Mucosa of descending colon (tissue), 3 donors: Measurements from ENCODE around the gene TEAD1. TPM values are rescaled to one million over a fixed set of nuclear protein-coding genes. Genes with fewer than 3 reads are reported as not detected.
A peak's percentile ranks its signal among the peaks of the same experiment; 100 is the strongest.
"Not testable (repeated sequence)": the region's sequence is repeated elsewhere in the genome, so short reads cannot be mapped to it uniquely, and the experiment has no call there.

Experiments used
- ATAC-seq: fragments of 200-7000 bp; cut with Tn5 transposase; one replicate; pipeline ENCODE4 v1.9.1; 2020; ENCODE audit warnings: mild to moderate bottlenecking, moderate library complexity
- DNase-seq, 3 donors: peaks; one replicate each; pipeline ENCODE4 v3.0.0-alpha.2; 2020
- H3K36me3 ChIP-seq: fragments of 200-600 bp; one replicate; pipeline ENCODE4 v1.8.0; 2021; ENCODE audit warnings: low read depth, mild to moderate bottlenecking
- H3K4me1 ChIP-seq: fragments of 200-600 bp; one replicate; pipeline ENCODE4 v1.8.0; 2021; ENCODE audit warnings: low read depth, mild to moderate bottlenecking
- H3K4me3 ChIP-seq: fragments of 200-600 bp; one replicate; pipeline ENCODE4 v1.8.0; 2021; ENCODE audit warnings: mild to moderate bottlenecking
- H3K9me3 ChIP-seq: fragments of 200-600 bp; one replicate; pipeline ENCODE4 v1.8.0; 2021; ENCODE audit warnings: mild to moderate bottlenecking
- CTCF ChIP-seq: fragments of 200-600 bp; IDR thresholded peaks from one replicate; pipeline ENCODE4 v1.8.0; 2022; ENCODE audit warnings: antibody characterized with exemption, mild to moderate bottlenecking
- intact Hi-C, 2 donors: fragments of 100-400 bp; cut with DNase I in 1 of 2; cut with micrococcal nuclease in 1 of 2; formaldehyde crosslinking; loops; one replicate each; pipeline versions ENCODE4 v1.11.0 to v1.11.1; 2022; cut with DNase I, micrococcal nuclease
- total RNA-seq, 3 donors: library from RNA; stranded (reverse); fragmentation: NEBNext Ultra II Directional in 2 of 3; extraction: Animal tissue kit (Norgen Biotek cat#: 25700) in 2 of 3; gene quantifications; one replicate each; pipeline versions ENCODE4 v1.2.1 to v1.2.4, GENCODE V29; 2021 to 2023
- donor health status: DM: no; HTN: no; CAD: no; lungs with moderate emphysema.
- donor health status: DM: no; HTN: no; CAD: no.
- donor health status: DM: no; HTN: yes; CAD: no.

Gene TEAD1
- total RNA-seq, 3 donors from 2014 or later: 33.2 to 196 (median 41.1) TPM

- intact Hi-C loops: no loop called here
- no peaks in the 10 kb centered on the region for H3K9me3 ChIP-seq
- no peaks in the 10 kb centered on the region for H3K36me3 ChIP-seq
- TF ChIP-seq CTCF: no peak
- no peaks in the 10 kb centered on the region for H3K4me1 ChIP-seq
- DNase-seq (no peak), ATAC-seq (no peak)
- no peak overlapping the region for H3K4me3 ChIP-seq
Measured at GRCh38 chr11:12756867-12757266, 82.6 kb downstream of the TEAD1 start.

GRCh38 chr11:12757416-12757815 lies 83.2 kb downstream of the TEAD1 start:
- no peak for TF ChIP-seq CTCF
- no peak for DNase-seq
- Histone ChIP-seq H3K4me3 (no peak overlapping the region), H3K36me3 (no peaks in the 10 kb centered on the region), H3K4me1 (no peaks in the 10 kb centered on the region), H3K9me3 (no peaks in the 10 kb centered on the region)
- ATAC-seq: no peak
- intact Hi-C loops: no loop called here

- H3K4me3 ChIP-seq, H3K36me3 ChIP-seq, ATAC-seq, DNase-seq, H3K4me1 ChIP-seq, intact Hi-C loops, H3K9me3 ChIP-seq: not testable (repeated sequence)
Measured at GRCh38 chr11:12758117-12758516, 83.9 kb downstream of the TEAD1 start.

GRCh38 chr11:12761029-12761428 lies 86.8 kb downstream of the TEAD1 start:
- H3K4me1 ChIP-seq: no peaks in the 10 kb centered on the region
- intact Hi-C loops: no loop called here
- TF ChIP-seq CTCF: no peak
- H3K9me3 ChIP-seq: no peaks in the 10 kb centered on the region
- DNase-seq (no peak), ATAC-seq (no peak)
- H3K36me3 ChIP-seq: no peaks in the 10 kb centered on the region
- H3K4me3 ChIP-seq: no peak overlapping the region

- DNase-seq: no peak
- TF ChIP-seq CTCF: no peak
- H3K9me3 ChIP-seq: no peaks in the 10 kb centered on the region
- no peaks in the 10 kb centered on the region for H3K36me3 ChIP-seq
- intact Hi-C loops: no loop called here
- H3K4me1 ChIP-seq: no peaks in the 10 kb centered on the region
- H3K4me3 ChIP-seq: no peak overlapping the region
- no peak for ATAC-seq
Measured at GRCh38 chr11:12762278-12762677, 88.1 kb downstream of the TEAD1 start.

- Histone ChIP-seq H3K36me3 (no peaks in the 10 kb centered on the region), H3K9me3 (no peaks in the 10 kb centered on the region), H3K4me1 (no peaks in the 10 kb centered on the region), H3K4me3 (no peak overlapping the region)
- DNase-seq (no peak), ATAC-seq (peak; percentile 60)
- TF ChIP-seq CTCF: no peak
- intact Hi-C loops: no loop called here
Measured at GRCh38 chr11:12762696-12763324, 88.6 kb downstream of the TEAD1 start.
